H54 (cell line): Measurements from ENCODE around the gene KRIT1.
"Not testable (repeated sequence)": the region's sequence is repeated elsewhere in the genome, so short reads cannot be mapped to it uniquely, and the experiment has no call there.

Source experiments
- DNase-seq: peaks from one replicate; pipeline ENCODE4 v3.0.0; 2011; ENCODE audit warnings: low spot score, mixed read lengths; ENCODE audit not compliant: insufficient read length
- FAIRE-seq: peaks from 3 replicates; lab custom pipeline; 2011; peaks lifted over from hg19 to GRCh38; lab: Jason Lieb, UNC
- POLR2A ChIP-seq: IDR thresholded peaks from 2 replicates; pipeline ENCODE4 v1.6.1; 2011; ENCODE audit warnings: low read depth, mild to moderate bottlenecking, low read length

Gene KRIT1

GRCh38 chr7:92266415-92267241 is 20.9 kb upstream of the KRIT1 start:
- TF ChIP-seq POLR2A: no peak
- FAIRE-seq (peak; percentile 61), DNase-seq (no peak)

GRCh38 chr7:92260248-92260781 is 14.6 kb upstream of the KRIT1 start:
- DNase-seq (no peak), FAIRE-seq (peak; percentile 97)
- no peak for TF ChIP-seq POLR2A

GRCh38 chr7:92259610-92260247 is 14.0 kb upstream of the KRIT1 start:
- FAIRE-seq (no peak), DNase-seq (no peak)
- no peak for TF ChIP-seq POLR2A

GRCh38 chr7:92259062-92259461 is 13.3 kb upstream of the KRIT1 start:
- no peak for FAIRE-seq
- no peak for TF ChIP-seq POLR2A
- no peak for DNase-seq

- peak; percentile 81 for FAIRE-seq
- peak; percentile 10 for DNase-seq
- TF ChIP-seq POLR2A: no peak
Measured at GRCh38 chr7:92255308-92255707, 9.6 kb upstream of the KRIT1 start.

GRCh38 chr7:92254800-92255199 is 9.1 kb upstream of the KRIT1 start:
- not testable (repeated sequence) for FAIRE-seq, DNase-seq

GRCh38 chr7:92253251-92253650 is 7.5 kb upstream of the KRIT1 start:
- no peak for TF ChIP-seq POLR2A

GRCh38 chr7:92251181-92251580 is 5.5 kb upstream of the KRIT1 start:
- no peak for DNase-seq

More at GRCh38 chr7:92253251-92253650, 7.5 kb upstream of the KRIT1 start:
- FAIRE-seq: no peak
- DNase-seq: no peak

GRCh38 chr7:92250603-92251002 is 4.9 kb upstream of the KRIT1 start:
- no peak for TF ChIP-seq POLR2A
- DNase-seq (no peak), FAIRE-seq (no peak)

More at GRCh38 chr7:92251181-92251580, 5.5 kb upstream of the KRIT1 start:
- no peak for FAIRE-seq
- no peak for TF ChIP-seq POLR2A

GRCh38 chr7:92246360-92247101 is 817 bp upstream of the KRIT1 start:
- FAIRE-seq (peak; percentile 20), DNase-seq (peak; percentile 19)
- TF ChIP-seq POLR2A: no peak

GRCh38 chr7:92244808-92245486 is 767 bp downstream of the KRIT1 start:
- no peak for FAIRE-seq
- TF ChIP-seq POLR2A: no peak
- no peak for DNase-seq

- DNase-seq (no peak), FAIRE-seq (no peak)
Measured at GRCh38 chr7:92242972-92243371, 2.7 kb downstream of the KRIT1 start.

GRCh38 chr7:92230547-92230946 is 15.2 kb downstream of the KRIT1 start:
- no peak for FAIRE-seq

More at GRCh38 chr7:92242972-92243371, 2.7 kb downstream of the KRIT1 start:
- no peak for TF ChIP-seq POLR2A

More at GRCh38 chr7:92230547-92230946, 15.2 kb downstream of the KRIT1 start:
- no peak for DNase-seq
- no peak for TF ChIP-seq POLR2A
